Neural progenitor cell (in vitro differentiated cells): ENCODE data around the gene OR10R2.

ENCODE experiments used
- CTCF ChIP-seq: fragments of 200-600 bp; sonication (generic); IDR thresholded peaks from 2 replicates; pipeline ENCODE4 v1.5.1; 2017; ENCODE audit warnings: antibody characterized with exemption, mild to moderate bottlenecking
- EZH2 ChIP-seq: fragments of 200-600 bp; sonication (generic); IDR thresholded peaks from 2 replicates; pipeline ENCODE4 v1.6.1; 2017; ENCODE audit warnings: antibody characterized with exemption, mild to moderate bottlenecking, moderate library complexity

GRCh38 chr1:158457246-158457645, 14.8 kb upstream of the OR10R2 start:
- TF ChIP-seq CTCF = no peak
- TF ChIP-seq EZH2 = no peak
